Stimulated activated CD8-positive, alpha-beta memory T cell treated with anti-CD3 and anti-CD28 coated beads, Interleukin-4, amount 100 ng/mL, for 1 hour (primary cell): Measurements from ENCODE around the gene MAP2K2.

Experiments
- DNase-seq, 2 donors: peaks; one replicate each; pipeline ENCODE4 v3.0.0-alpha.2; 2020; ENCODE audit warnings: low read depth in 2 of 2, low spot score in 1 of 2

Gene MAP2K2

GRCh38 chr19:4081441-4082129 is 42.3 kb downstream of the MAP2K2 start:
- DNase-seq, result no peak

DNA sequence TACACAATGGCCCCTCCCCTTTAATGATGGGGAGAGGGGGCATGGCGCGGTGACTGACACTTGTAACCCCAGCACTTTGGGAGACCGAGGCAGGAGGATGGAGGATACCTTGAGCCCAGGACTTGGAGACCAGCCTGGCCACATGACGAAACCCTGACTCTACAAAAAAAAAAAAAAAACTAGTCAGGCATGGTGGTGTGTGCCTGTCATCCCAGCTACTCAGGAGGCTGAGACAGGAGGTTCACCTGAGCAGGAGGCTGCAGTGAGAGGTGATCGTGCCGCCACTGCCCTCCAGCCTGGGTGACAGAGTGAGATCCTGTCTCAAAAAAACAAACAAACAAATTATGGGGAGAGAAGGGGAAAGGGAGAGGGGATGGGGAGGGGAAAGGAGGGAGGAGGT is 43.4 kb downstream of the MAP2K2 start:
- no peak for DNase-seq

GRCh38 chr19:4077800-4078684 is 45.9 kb downstream of the MAP2K2 start:
- no peak for DNase-seq

GRCh38 chr19:4077007-4077374 is 46.9 kb downstream of the MAP2K2 start:
- DNase-seq, result no peak

- DNase-seq, result no peak
These were observed 48.5 kb downstream of the MAP2K2 start for GRCh38 chr19:4075373-4075772.

GRCh38 chr19:4071610-4072009 is 52.3 kb downstream of the MAP2K2 start:
- DNase-seq, result no peak

GRCh38 chr19:4069331-4069959 is 54.5 kb downstream of the MAP2K2 start:
- DNase-seq, result no peak

DNA sequence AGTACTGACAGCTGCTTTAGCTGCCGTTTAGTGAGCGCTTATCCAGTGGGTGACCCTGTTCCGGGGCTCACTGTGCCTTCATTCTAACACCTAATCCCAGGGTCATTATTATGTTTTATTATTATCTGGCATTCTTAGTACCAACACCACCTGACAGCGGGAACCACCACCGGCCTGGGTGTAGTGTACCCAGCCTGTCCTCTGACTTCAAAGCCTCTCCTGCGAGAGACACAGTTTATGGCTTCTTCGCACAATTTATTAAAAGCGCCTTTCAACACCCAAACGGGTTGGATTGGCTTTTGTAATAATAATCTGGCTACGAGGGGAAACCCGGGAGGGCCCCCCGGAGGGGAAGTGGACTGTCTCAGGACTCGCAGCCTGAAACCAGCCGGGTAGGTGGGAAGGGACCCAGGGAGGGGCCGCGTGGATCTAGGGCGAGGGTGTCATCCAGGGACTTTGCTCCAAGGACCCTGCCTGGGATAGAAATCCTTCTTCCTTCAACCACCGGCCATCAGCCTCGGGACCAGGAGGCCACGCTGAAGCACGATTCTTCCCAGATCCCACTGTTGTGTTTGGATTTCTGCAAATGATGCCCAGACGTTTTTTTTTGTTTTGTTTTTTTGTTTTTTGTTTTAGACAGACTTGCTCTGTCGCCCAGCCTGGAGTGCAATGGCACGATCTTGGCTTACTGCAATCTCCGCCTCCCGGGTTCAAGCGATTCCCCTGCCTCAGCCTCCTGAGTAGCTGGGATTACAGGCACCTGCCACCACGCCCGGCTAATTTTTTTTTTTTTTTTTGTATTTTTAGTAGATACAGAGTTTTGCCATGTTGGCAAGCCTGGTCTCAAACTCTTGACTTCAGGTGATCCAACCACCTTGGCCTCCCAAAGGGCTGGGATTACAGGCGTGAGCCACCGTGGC is 55.6 kb downstream of the MAP2K2 start:
- no peak for DNase-seq

- no peak for DNase-seq
These were observed 56.4 kb downstream of the MAP2K2 start for GRCh38 chr19:4067396-4068046.

GRCh38 chr19:4066682-4067395 is 57.1 kb downstream of the MAP2K2 start, which contains the start of gene ZBTB7A:
ZBTB7A (minus strand) TSS chr19:4066899; CDS start chr19:4055232, 11,667 bp downstream.
- peak in 1 of 2 donors; percentile 64 for DNase-seq

GRCh38 chr19:4066176-4066606 is 57.7 kb downstream of the MAP2K2 start:
- DNase-seq, result no peak

DNA sequence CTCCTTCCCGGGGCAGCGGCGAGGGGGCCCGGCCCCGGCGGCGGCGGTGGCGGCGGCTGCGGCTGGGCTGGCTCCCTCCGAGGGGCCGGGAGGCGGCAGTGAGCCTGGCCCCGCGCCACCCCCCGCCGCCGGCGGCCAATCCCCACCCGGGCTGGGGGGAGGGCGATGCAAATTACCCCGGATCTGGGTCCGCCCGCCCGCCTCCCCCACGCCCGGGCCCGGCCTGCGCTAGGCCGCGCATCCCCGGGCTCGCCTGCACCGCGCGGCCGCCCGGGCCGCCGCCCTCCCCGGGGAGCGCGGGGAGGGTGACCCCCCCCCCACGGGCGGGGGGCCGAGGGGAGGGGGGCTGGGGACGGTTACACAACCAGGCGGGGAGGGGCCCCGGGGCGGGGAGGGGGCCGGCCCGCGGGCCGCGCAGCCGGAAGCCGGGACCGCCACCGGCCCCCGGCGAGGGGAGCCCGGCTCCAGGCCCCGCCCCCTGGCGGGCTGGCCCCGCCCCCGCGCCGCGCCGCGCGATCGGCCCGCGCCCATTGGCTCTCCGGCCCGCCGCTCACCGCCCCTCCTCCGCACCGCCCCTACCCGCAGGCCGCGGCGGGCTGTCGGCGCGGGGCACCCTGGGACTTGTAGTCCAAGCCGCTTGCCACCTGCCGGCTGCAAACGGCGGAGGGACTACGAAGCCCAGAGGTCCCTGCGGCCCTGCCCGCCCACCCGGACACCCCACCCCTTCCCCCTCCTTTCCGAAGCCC is 58.3 kb downstream of the MAP2K2 start:
- peak; percentile 84 to 94 for DNase-seq

- no peak for DNase-seq
These were observed 59.2 kb downstream of the MAP2K2 start for GRCh38 chr19:4064496-4065260.

GRCh38 chr19:4064149-4064495 is 59.8 kb downstream of the MAP2K2 start:
- DNase-seq, result no peak

GRCh38 chr19:4063369-4064148 is 60.4 kb downstream of the MAP2K2 start:
- no peak for DNase-seq

DNA sequence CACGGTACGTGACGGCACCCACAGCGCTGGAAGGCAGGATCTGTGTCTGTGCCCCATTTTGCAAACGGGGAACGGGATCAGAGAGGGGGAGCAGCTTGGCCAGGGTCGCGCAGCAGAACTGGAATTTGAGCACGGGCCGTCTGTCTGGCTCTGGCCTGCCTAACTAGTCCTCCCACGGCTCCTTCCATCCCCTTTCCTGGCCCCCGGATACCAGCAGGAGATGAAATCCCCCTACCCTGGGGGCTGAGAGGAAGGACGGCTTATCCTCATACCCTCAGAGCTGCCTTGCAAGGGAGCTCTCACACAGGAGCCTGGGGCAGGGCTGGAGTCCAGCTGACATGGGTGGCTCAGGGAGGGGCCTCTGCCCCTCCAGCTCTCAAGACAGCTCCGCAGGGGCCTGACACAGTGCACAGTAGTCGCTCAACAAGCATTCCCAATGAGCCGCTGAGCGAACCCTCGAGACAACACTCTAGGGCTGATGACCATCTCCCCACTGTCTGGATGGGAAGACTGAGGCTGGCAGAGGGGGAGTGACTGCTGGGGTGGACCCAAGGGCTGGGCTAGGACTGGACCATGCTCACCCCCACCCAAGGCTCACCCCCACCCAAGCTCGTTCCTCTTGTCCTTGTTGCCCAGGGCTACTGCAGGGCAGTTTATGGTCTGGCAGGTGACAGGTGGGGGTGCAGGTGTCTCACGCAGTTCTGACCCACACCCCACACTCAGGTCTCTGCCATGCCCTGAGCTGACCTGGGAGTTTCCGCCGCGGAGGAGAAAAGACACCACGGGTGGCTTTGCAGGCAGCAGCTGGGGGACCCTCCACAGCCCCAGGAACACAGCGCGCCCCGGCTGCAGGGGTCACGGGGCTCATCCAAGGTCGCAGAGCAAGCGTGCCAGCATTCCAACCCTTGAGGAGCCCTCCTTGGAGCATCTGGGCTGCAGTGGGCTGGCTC is 61.2 kb downstream of the MAP2K2 start:
- DNase-seq, result no peak
